HG03439 (cell line): ENCODE measurements around the gene WDR91.

Experiments used
- ATAC-seq: cut with Tn5 transposase; IDR thresholded peaks from one replicate; pipeline ENCODE4 v1.9.1; 2021; ENCODE audit warnings: mild to moderate bottlenecking, moderate library complexity; ENCODE audit not compliant: unreplicated experiment

The WDR91 gene

GRCh38 chr7:135200821-135201331 is 10.4 kb downstream of the WDR91 start:
- no peak for ATAC-seq

- no peak for ATAC-seq
These were observed 11.9 kb downstream of the WDR91 start for GRCh38 chr7:135199439-135199838.

- ATAC-seq = no peak
These were observed 13.2 kb downstream of the WDR91 start for GRCh38 chr7:135197906-135198655.

- no peak for ATAC-seq
These were observed 14.0 kb downstream of the WDR91 start for GRCh38 chr7:135197343-135197742.

GRCh38 chr7:135195968-135196629 is 15.2 kb downstream of the WDR91 start:
- no peak for ATAC-seq

- ATAC-seq = no peak
These were observed 16.2 kb downstream of the WDR91 start for GRCh38 chr7:135195156-135195555.

GRCh38 chr7:135194494-135195095 is 16.7 kb downstream of the WDR91 start:
- no peak for ATAC-seq

GRCh38 chr7:135193615-135194081 is 17.7 kb downstream of the WDR91 start:
- no peak for ATAC-seq

- no peak for ATAC-seq
These were observed 18.3 kb downstream of the WDR91 start for GRCh38 chr7:135192914-135193536.

GRCh38 chr7:135190703-135191102 is 20.6 kb downstream of the WDR91 start:
- ATAC-seq = no peak

GRCh38 chr7:135189961-135190360 is 21.4 kb downstream of the WDR91 start:
- no peak for ATAC-seq

- ATAC-seq = no peak
These were observed 22.1 kb downstream of the WDR91 start for GRCh38 chr7:135189221-135189662.

- ATAC-seq = peak; percentile 37
These were observed 22.9 kb downstream of the WDR91 start for GRCh38 chr7:135188298-135188984.

- peak; percentile 63 for ATAC-seq
These were observed 24.5 kb downstream of the WDR91 start for GRCh38 chr7:135186841-135187253.

- peak; percentile 4 for ATAC-seq
These were observed 25.1 kb downstream of the WDR91 start for GRCh38 chr7:135186261-135186540.

- no peak for ATAC-seq
These were observed 25.7 kb downstream of the WDR91 start for GRCh38 chr7:135185471-135186260.

GRCh38 chr7:135184254-135184841 is 27.0 kb downstream of the WDR91 start:
- ATAC-seq = no peak

- ATAC-seq = no peak
These were observed 27.8 kb downstream of the WDR91 start for GRCh38 chr7:135183478-135183877.

GRCh38 chr7:135181929-135182678 is 29.2 kb downstream of the WDR91 start:
- no peak for ATAC-seq
